ENCODE measurements around the gene THBD.

THBD gene

DNA sequence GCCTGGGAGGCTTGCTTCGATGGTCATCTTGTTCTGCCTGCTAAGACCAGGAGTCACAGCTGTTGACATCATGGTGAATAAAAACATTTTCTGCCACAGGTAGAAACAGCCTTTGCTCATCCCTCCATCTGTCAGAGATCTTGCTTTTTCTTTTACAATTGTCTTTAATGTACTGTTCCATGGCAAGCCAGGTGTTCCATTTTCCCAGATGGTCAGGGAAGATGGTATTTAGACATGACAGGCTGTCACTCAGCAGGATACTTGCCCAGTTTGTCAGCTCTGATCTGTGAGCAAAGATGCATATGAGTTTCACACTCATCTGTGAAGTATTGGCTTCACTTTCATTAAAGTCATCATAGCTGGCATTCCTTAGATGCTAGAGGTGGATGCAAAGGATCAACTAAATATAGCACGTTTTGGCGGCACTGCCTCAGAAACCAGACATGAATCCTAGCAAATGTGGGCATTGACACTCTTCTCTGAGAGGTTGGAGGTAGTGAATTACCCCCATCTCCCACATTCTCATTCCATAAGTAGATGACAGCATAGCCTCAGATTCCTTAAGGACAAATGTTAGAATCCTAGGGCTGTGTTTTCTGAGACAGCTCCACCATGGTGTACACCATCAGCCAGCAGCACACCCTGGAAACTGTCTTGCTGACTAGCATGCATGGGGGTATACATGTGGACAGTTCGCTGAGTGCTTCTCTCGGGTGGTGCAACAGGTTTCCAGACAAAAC is 10.2 kb downstream of the THBD start:
- no peak overlapping the region for H3K4me3 ChIP-seq
- peaks cover 0 to 9% (median 7%) of the 10 kb centered on the region in 10 experiments; a peak in 8 of 20 replicates for H3K4me1 ChIP-seq
- peaks cover 0 to 5% (median 0%) of the 10 kb centered on the region in 11 experiments; a peak in 2 of 22 replicates for H3K27me3 ChIP-seq
- H3K27ac ChIP-seq = no peak overlapping the region
- H4K20me1 ChIP-seq = peaks cover 0 to under 1% (median 0%) of the 10 kb centered on the region in 11 experiments; a peak in 1 of 22 replicates
- H3K36me3 ChIP-seq = no peaks in the 10 kb centered on the region
- no peak overlapping the region for H3K9ac ChIP-seq
- peaks cover 5 to 21% (median 17%) of the 10 kb centered on the region in 11 experiments; a peak in 14 of 22 replicates for H3K9me3 ChIP-seq (replicated peaks in 1 of 11)
- no peak overlapping the region for H3K4me2 ChIP-seq
- TF ChIP-seq Cebpa-rat (IDR thresholded peaks at IDR 0.05) = no peak

DNA sequence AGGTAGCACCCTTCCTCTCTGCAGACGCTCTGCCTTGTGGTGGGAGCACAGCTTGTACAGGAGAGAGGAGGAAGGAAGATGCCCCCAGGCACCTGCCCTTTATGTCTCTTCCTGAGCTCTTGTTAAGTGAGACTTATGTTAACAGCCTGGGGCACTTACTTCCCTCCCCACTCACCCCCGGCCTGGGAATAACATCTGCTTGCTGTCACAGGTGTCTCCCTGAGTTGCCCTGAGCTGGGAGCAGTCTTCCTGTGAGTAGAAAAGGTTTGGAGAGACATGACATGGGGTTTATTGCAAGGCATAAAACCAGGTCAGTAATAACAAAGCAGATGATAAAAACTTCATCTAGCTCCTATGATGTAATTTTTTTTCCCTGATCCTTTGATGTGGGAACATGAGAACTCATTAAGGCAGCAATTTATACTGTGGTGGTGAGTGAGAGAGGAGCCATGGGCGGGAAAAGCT is 12.4 kb downstream of the THBD start:
- Histone ChIP-seq H3K36me3 (no peaks in the 10 kb centered on the region), H3K27ac (no peak overlapping the region), H4K20me1 (no peaks in the 10 kb centered on the region), H3K27me3 (peaks cover 0 to 5% (median 0%) of the 10 kb centered on the region in 11 experiments; a peak in 2 of 22 replicates), H3K9ac (no peak overlapping the region), H3K9me3 (replicated peaks in 1 of 11) (peaks cover 5 to 26% (median 17%) of the 10 kb centered on the region in 11 experiments; a peak in 14 of 22 replicates), H3K4me1 (peaks cover 14 to 22% (median 21%) of the 10 kb centered on the region in 10 experiments), H3K4me3 (no peak overlapping the region), H3K4me2 (peak overlapping the region in 5 of 11 experiments; percentile 1 to 15 (median 14); a peak in 3 of 22 replicates)
- TF ChIP-seq Cebpa-rat (IDR thresholded peaks at IDR 0.05) = no peak

DNA sequence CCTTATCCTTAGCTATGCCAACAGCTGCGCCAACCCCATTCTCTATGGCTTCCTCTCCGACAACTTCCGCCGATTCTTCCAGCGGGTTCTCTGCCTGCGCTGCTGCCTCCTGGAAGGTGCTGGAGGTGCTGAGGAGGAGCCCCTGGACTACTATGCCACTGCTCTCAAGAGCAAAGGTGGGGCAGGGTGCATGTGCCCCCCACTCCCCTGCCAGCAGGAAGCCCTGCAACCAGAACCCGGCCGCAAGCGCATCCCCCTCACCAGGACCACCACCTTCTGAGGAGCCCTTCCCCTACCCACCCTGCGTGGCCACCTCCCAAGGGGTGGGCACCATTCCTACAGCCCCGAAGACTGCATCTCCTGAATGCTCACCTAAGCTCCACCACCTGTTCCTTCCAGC is 13.1 kb downstream of the THBD start:
- no peak overlapping the region for H3K4me3 ChIP-seq
- no peak overlapping the region for H3K27ac ChIP-seq
- peaks cover 0 to 5% (median 0%) of the 10 kb centered on the region in 11 experiments; a peak in 2 of 22 replicates for H3K27me3 ChIP-seq
- no peaks in the 10 kb centered on the region for H3K36me3 ChIP-seq
- peaks cover 14 to 25% (median 22%) of the 10 kb centered on the region in 10 experiments for H3K4me1 ChIP-seq
- peak overlapping the region in 3 of 11 experiments; percentile 1 to 14 (median 9); a peak in 2 of 22 replicates for H3K4me2 ChIP-seq
- no peak overlapping the region for H3K9ac ChIP-seq
- H3K9me3 ChIP-seq (replicated peaks in 1 of 11) = peaks cover 5 to 26% (median 17%) of the 10 kb centered on the region in 11 experiments; a peak in 14 of 22 replicates
- TF ChIP-seq Cebpa-rat (IDR thresholded peaks at IDR 0.05) = no peak
- H4K20me1 ChIP-seq = no peaks in the 10 kb centered on the region

DNA sequence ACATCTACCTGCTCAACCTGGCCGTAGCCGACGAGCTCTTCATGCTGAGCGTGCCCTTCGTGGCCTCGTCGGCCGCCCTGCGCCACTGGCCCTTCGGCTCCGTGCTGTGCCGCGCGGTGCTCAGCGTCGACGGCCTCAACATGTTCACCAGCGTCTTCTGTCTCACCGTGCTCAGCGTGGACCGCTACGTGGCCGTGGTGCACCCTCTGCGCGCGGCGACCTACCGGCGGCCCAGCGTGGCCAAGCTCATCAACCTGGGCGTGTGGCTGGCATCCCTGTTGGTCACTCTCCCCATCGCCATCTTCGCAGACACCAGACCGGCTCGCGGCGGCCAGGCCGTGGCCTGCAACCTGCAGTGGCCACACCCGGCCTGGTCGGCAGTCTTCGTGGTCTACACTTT is 13.7 kb downstream of the THBD start:
- peaks cover 0 to 5% (median 0%) of the 10 kb centered on the region in 11 experiments; a peak in 2 of 22 replicates for H3K27me3 ChIP-seq
- no peak overlapping the region for H3K27ac ChIP-seq
- no peaks in the 10 kb centered on the region for H4K20me1 ChIP-seq
- H3K4me3 ChIP-seq = no peak overlapping the region
- no peaks in the 10 kb centered on the region for H3K36me3 ChIP-seq
- H3K9me3 ChIP-seq (replicated peaks in 1 of 11) = peaks cover 5 to 26% (median 17%) of the 10 kb centered on the region in 11 experiments; a peak in 14 of 22 replicates
- H3K4me2 ChIP-seq = no peak overlapping the region
- no peak overlapping the region for H3K9ac ChIP-seq
- TF ChIP-seq Cebpa-rat (IDR thresholded peaks at IDR 0.05) = no peak
- H3K4me1 ChIP-seq = peaks cover 14 to 25% (median 22%) of the 10 kb centered on the region in 10 experiments

DNA sequence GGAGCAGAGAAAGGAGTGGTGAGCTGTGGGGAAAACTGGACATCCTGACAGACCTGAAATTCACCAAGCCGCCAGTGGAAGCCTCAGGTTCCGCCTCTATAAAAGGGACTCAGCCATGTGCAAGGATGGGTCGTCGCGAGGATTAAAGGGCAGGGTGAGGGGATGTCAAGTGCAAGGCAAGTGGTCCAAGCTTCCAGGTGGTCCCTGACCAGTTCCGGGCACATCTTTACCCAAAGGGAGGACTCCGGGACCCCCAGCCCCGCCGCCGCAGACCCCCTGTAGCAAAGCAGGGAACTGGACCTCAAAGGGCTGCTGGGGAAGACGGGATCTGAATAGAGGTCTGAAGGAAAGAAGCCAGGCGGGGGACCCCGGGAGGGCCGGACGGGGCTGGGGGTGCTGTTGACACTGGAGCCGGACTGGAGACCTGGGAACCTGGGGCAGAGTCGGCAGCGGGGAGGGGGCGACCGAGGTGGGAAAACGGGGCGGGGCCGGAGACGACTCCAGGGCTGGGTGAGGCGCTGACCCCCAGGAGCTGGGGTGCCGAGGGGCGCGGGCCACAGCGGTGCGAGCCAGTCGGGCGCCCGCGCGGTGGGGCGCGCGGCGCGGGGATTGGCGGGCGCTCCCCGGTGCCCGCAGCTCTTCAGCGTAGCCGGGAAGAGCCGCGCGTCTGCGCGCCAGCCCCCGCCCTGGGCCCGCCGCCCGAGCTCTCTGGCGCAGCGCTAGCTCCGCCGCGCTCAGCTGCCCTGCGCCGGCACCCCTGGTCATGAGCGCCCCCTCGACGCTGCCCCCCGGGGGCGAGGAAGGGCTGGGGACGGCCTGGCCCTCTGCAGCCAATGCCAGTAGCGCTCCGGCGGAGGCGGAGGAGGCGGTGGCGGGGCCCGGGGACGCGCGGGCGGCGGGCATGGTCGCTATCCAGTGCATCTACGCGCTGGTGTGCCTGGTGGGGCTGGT is 14.5 kb downstream of the THBD start, which contains the start of gene SSTR4:
TSS of gene SSTR4 (plus strand) at position 592 of the 951 bp plus-strand sequence. CDS start at position 764, 172 bp downstream.
- no peak within 1 kb of the TSS for H3K27ac ChIP-seq
- no peak within 1 kb of the TSS for H3K9ac ChIP-seq
- H4K20me1 ChIP-seq = no peaks in the 10 kb centered on the region
- no peaks in the 10 kb centered on the region for H3K36me3 ChIP-seq
- H3K27me3 ChIP-seq = peaks cover 0 to 5% (median 0%) of the 10 kb centered on the region in 11 experiments; a peak in 2 of 22 replicates
- no peak for TF ChIP-seq Cebpa-rat (IDR thresholded peaks at IDR 0.05)
- peaks cover 5 to 26% (median 17%) of the 10 kb centered on the region in 11 experiments; a peak in 14 of 22 replicates for H3K9me3 ChIP-seq (replicated peaks in 1 of 11)
- no peak within 1 kb of the TSS for H3K4me2 ChIP-seq
- H3K4me3 ChIP-seq = no peak within 1 kb of the TSS
- H3K4me1 ChIP-seq = peaks cover 15 to 25% (median 22%) of the 10 kb centered on the region in 10 experiments

DNA sequence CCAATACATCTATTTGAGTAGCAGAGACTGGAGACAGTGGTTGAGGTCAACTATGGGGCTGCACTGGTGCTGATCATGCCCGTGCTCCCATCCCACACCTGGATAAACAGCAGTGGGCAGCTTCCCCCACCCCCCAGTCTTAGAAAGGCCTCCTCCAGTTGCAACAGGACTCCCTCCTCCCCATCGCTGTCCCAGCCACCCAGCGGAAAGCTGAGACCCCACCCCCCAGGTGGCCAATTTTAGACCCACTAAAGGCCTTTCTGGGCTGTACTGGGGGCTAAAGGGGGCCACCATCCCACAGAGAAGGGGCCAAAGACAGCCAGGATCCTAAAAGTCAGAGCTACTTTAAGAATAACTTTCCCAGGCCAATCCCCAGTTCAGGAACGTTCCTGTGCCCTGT is 15.6 kb downstream of the THBD start:
- no peak overlapping the region for H3K9ac ChIP-seq
- no peak overlapping the region for H3K4me2 ChIP-seq
- no peaks in the 10 kb centered on the region for H3K36me3 ChIP-seq
- TF ChIP-seq Cebpa-rat (IDR thresholded peaks at IDR 0.05) = no peak
- H3K27me3 ChIP-seq = peaks cover 0 to 5% (median 0%) of the 10 kb centered on the region in 11 experiments; a peak in 2 of 22 replicates
- H3K4me1 ChIP-seq = peaks cover 21 to 35% (median 24%) of the 10 kb centered on the region in 10 experiments
- no peaks in the 10 kb centered on the region for H4K20me1 ChIP-seq
- H3K9me3 ChIP-seq (replicated peaks in 1 of 11) = peaks cover 5 to 26% (median 17%) of the 10 kb centered on the region in 11 experiments; a peak in 14 of 22 replicates
- H3K4me3 ChIP-seq = no peak overlapping the region
- H3K27ac ChIP-seq = peak overlapping the region in 1 of 11 experiments; percentile 5; a peak in 1 of 22 replicates

DNA sequence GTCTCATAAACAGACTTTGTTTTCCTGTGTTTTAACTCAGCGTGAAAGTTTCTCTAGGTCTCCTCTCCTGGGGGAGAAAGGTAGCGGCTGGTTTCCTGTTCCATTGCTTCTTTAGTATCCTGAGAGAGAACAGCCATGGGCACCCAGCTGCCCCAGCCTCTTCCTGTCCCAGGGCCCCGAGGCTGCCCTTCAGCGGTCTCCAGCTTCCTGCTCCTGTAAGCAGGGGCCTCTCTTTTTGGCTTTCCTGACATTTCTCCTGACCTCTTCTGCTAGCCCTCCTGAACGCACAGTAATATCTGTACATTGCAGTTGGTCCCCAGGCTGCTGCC is 16.8 kb downstream of the THBD start:
- H3K9ac ChIP-seq = peak overlapping the region in 5 of 11 experiments; percentile 2 to 34 (median 18); a peak in 6 of 22 replicates
- H3K27ac ChIP-seq = peak overlapping the region in 8 of 11 experiments; percentile 9 to 41 (median 21); a peak in 10 of 22 replicates
- H3K4me2 ChIP-seq = peak overlapping the region; percentile 51 to 85 (median 70)
- H3K36me3 ChIP-seq = no peaks in the 10 kb centered on the region
- no peaks in the 10 kb centered on the region for H4K20me1 ChIP-seq
- TF ChIP-seq Cebpa-rat (IDR thresholded peaks at IDR 0.05) = no peak
- H3K4me1 ChIP-seq = peaks cover 22 to 47% (median 30%) of the 10 kb centered on the region in 10 experiments
- H3K27me3 ChIP-seq = peaks cover 0 to 5% (median 0%) of the 10 kb centered on the region in 11 experiments; a peak in 1 of 22 replicates
- H3K4me3 ChIP-seq = no peak overlapping the region
- peaks cover 5 to 26% (median 17%) of the 10 kb centered on the region in 11 experiments; a peak in 14 of 22 replicates for H3K9me3 ChIP-seq (replicated peaks in 1 of 11)

DNA sequence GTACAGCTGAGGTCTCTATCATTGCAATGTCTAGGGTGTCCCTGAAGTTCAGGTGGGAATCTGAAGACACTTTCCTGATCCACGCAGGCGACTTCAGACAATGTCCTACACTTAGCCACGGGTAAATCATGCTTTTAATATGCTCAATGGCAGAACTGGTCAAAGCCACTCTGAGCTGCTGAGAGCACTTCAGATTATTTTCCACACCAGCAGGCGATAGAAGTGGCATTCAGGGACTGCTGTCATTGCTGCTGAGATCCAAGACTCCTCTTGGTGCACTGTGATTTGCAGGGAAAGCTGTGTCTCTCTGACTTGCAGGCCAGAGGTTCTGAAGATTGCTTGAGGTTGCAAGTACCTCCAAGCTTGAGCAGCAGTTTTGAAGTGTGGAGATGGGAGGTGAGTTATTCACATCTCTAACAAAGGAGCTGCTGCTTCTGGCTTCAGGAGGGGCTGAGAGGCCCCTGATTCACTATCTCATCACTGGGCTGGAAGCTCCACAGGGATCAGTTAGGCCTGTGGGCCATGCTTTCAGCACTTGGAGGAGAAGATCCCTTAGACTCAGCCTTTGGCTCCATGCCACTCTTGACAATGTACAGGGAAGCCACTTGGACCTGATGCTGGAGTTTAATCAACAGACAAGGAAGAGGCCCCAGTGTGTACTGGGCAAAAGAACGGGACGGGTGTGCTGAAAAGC is 17.3 kb downstream of the THBD start:
- Histone ChIP-seq H3K9me3 (replicated peaks in 1 of 11) (peaks cover 5 to 26% (median 17%) of the 10 kb centered on the region in 11 experiments; a peak in 14 of 22 replicates), H3K9ac (peak overlapping the region in 4 of 11 experiments; percentile 2 to 34 (median 24); a peak in 4 of 22 replicates), H3K36me3 (no peaks in the 10 kb centered on the region), H3K4me2 (peak overlapping the region; percentile 51 to 85 (median 70)), H4K20me1 (no peaks in the 10 kb centered on the region), H3K4me3 (no peak overlapping the region), H3K27ac (peak overlapping the region in 7 of 11 experiments; percentile 9 to 41 (median 24); a peak in 9 of 22 replicates), H3K27me3 (peaks cover 0 to 5% (median 0%) of the 10 kb centered on the region in 11 experiments; a peak in 1 of 22 replicates), H3K4me1 (peaks cover 22 to 52% (median 35%) of the 10 kb centered on the region in 10 experiments)
- no peak for TF ChIP-seq Cebpa-rat (IDR thresholded peaks at IDR 0.05)
